ENCODE results near the gene CEP128.

GRCh38 chr14:80636071-80636470, 305.5 kb downstream of the CEP128 start:
- TF ChIP-seq CTCF (conservative IDR thresholded peaks at IDR 0.05) (0 out of 2 replicates have a peak, but pooled peaks have one; percentile 21), EZH2 (IDR thresholded peaks at IDR 0.05; ENCODE audit: low read depth) (no peak)

Measured in PC-9 (cell line).